Suprapubic skin (tissue), 3 donors: Measurements from ENCODE around the gene GNL1.

Experiments used
- POLR2A ChIP-seq, 2 donors: fragments of 450-650 bp; IDR thresholded peaks; one replicate each; pipeline ENCODE4 v1.6.1; 2017; ENCODE audit warnings: antibody characterized with exemption in 2 of 2, mild to moderate bottlenecking in 2 of 2, moderate library complexity in 2 of 2
- TF ChIP-seq, protein P1 (sequence below), 2 donors: fragments of 200-600 bp in 1 of 2; fragments of 450-650 bp in 1 of 2; sonication (generic) in 1 of 2; IDR thresholded peaks; one replicate each; pipeline ENCODE4 v1.5.1; 2016 to 2019; ENCODE audit warnings: antibody characterized with exemption in 2 of 2, mild to moderate bottlenecking in 1 of 2, moderate library complexity in 1 of 2

DNA sequence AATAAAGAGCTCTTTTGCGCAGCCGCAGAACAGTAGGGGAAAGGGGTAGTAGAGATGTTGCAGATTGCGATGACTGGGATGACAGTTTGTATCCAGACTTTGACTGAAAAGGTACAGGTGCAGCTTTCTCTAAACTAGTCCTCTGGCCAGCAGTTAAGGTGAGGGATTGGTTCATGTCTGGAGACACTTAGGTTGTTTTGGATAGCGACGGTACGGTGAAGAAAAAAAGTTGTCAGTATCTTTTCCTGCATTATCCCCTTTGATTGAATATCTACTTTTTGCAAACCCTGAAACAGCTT lies 1.3 kb upstream of the GNL1 start:
- TF ChIP-seq, protein P1, sequence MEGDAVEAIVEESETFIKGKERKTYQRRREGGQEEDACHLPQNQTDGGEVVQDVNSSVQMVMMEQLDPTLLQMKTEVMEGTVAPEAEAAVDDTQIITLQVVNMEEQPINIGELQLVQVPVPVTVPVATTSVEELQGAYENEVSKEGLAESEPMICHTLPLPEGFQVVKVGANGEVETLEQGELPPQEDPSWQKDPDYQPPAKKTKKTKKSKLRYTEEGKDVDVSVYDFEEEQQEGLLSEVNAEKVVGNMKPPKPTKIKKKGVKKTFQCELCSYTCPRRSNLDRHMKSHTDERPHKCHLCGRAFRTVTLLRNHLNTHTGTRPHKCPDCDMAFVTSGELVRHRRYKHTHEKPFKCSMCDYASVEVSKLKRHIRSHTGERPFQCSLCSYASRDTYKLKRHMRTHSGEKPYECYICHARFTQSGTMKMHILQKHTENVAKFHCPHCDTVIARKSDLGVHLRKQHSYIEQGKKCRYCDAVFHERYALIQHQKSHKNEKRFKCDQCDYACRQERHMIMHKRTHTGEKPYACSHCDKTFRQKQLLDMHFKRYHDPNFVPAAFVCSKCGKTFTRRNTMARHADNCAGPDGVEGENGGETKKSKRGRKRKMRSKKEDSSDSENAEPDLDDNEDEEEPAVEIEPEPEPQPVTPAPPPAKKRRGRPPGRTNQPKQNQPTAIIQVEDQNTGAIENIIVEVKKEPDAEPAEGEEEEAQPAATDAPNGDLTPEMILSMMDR (IDR thresholded peaks at IDR 0.05): no peak
- TF ChIP-seq POLR2A (IDR thresholded peaks at IDR 0.05): no peak
